ENCODE results near the gene TC2N. TPM values are rescaled to one million over a fixed set of nuclear protein-coding genes. Genes with fewer than 3 reads are reported as not detected.

TC2N gene
- total RNA-seq, 2 experiments from 2014 or later, result 163 to 181 TPM

GRCh38 chr14:91885113-91885712 is 17.9 kb upstream of the TC2N start:
- Mint-ChIP-seq H3K9me3 (no peaks in the 10 kb centered on the region), H3K27ac (no peak overlapping the region), H3K36me3 (peaks cover 2% of the 10 kb centered on the region), H3K4me3 (no peak overlapping the region), H3K4me1 (peaks cover 23% of the 10 kb centered on the region), H3K27me3 (no peaks in the 10 kb centered on the region)
- no peak for DNase-seq
- POLR2A ChIA-PET, result no interaction called here
- no peak for ATAC-seq (ENCODE audit: low read depth)

GRCh38 chr14:91884664-91885063 is 17.3 kb upstream of the TC2N start:
- H3K36me3 Mint-ChIP-seq, result peaks cover 2% of the 10 kb centered on the region
- H3K4me1 Mint-ChIP-seq, result peaks cover 20% of the 10 kb centered on the region
- H3K9me3 Mint-ChIP-seq, result peaks cover 2% of the 10 kb centered on the region
- ATAC-seq (ENCODE audit: low read depth) (no peak), DNase-seq (no peak)
- H3K4me3 Mint-ChIP-seq, result no peak overlapping the region
- H3K27ac Mint-ChIP-seq, result no peak overlapping the region
- POLR2A ChIA-PET, result interaction anchor here (0.6 kb wide), 1 partner anchor 475 kb away, joined by 3 read pairs; no protein-coding TSS in a partner anchor
- H3K27me3 Mint-ChIP-seq, result no peaks in the 10 kb centered on the region

DNA sequence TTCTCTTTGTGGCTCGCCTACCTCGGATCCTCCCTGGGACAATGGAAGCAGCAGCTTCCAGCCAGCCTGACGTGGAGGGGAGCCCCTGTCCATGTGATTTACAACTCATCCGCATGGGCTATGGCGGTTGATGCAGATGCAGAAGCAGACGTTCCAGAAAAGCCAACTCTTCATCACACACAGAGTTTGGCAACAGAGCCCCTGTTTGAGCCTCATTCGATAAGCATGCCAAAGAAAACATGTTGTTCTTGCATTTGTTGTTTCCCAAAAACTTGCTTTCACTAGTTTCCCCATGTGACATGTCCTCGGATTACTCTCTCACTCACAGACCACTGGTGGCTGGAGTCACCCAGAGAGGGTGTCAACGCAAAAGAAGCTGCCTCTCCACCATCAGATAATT is 16.4 kb upstream of the TC2N start:
- Mint-ChIP-seq H3K27me3 (no peaks in the 10 kb centered on the region), H3K4me3 (no peak overlapping the region), H3K9me3 (peaks cover 2% of the 10 kb centered on the region), H3K36me3 (peaks cover 2% of the 10 kb centered on the region), H3K4me1 (peaks cover 18% of the 10 kb centered on the region), H3K27ac (no peak overlapping the region)
- no peak for DNase-seq
- POLR2A ChIA-PET, result interaction anchor here (2.7 kb wide), 1 partner anchor 11 kb away, joined by 17 read pairs; no protein-coding TSS in a partner anchor
- no peak for ATAC-seq (ENCODE audit: low read depth)

DNA sequence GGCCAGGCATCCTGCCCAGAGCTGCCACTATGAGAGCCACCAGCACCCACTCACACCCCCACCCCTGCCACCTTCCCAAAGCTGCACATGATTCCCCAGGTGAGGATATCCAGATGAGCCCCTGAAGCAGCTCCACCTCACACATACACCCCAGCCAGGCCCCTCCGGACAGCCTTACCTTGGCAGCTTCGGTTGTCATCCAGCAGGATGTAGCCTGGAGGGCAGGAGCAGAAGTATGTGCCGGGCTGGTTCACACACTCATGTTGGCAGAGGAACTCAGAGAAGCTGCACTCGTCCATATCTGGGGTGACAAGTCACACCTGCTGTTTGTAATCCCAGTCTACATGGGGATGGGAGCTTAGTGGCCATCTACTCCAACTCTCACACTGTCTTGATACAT is 15.4 kb upstream of the TC2N start:
- H3K36me3 Mint-ChIP-seq, result peaks cover 3% of the 10 kb centered on the region
- H3K27me3 Mint-ChIP-seq, result peaks cover 1% of the 10 kb centered on the region
- POLR2A ChIA-PET, result interaction anchor here (1.3 to 2.7 kb wide), 2 partner anchors 10 to 16 kb away, joined by 5 to 17 read pairs; partner anchors contain the start of gene TC2N
- DNase-seq, result no peak
- no peak overlapping the region for H3K27ac Mint-ChIP-seq
- no peak for ATAC-seq (ENCODE audit: low read depth)
- no peak overlapping the region for H3K4me3 Mint-ChIP-seq
- H3K9me3 Mint-ChIP-seq, result peaks cover 2% of the 10 kb centered on the region
- peaks cover 17% of the 10 kb centered on the region for H3K4me1 Mint-ChIP-seq

DNA sequence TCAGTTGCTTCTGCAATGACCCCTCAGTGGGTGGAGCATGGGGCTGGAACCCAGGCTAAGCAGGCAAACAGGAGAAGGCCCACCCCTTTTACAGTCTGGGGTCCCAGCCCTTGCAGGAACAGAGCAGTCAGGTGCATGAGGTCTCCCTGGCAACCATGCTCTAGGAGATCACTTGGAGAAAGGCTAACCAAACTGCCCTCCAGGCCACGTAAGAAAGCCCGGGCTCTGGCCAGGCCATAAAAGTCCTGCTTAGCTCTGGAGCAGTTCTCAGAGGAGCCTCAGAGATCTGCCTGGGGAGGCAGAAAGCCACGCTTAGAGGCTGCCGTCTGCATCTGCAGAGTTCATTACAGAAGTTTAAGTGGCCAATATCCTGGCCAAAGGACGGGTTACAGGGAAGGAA is 15.0 kb upstream of the TC2N start:
- peaks cover 19% of the 10 kb centered on the region for H3K4me1 Mint-ChIP-seq

GRCh38 chr14:91879196-91879595 is 11.9 kb upstream of the TC2N start:
- Mint-ChIP-seq H3K36me3 (peaks cover 3% of the 10 kb centered on the region), H3K27ac (peak overlapping the region; percentile 3), H3K4me3 (no peak overlapping the region), H3K4me1 (peaks cover 29% of the 10 kb centered on the region), H3K27me3 (peaks cover 2% of the 10 kb centered on the region), H3K9me3 (peaks cover 2% of the 10 kb centered on the region)
- ATAC-seq (ENCODE audit: low read depth) (no peak), DNase-seq (no peak)
- POLR2A ChIA-PET, result interaction anchor here (0.6 to 1.9 kb wide), 4 partner anchors 9 to 227 kb away, joined by 3 to 7 read pairs (median 4); partner anchors contain the start of genes ATXN3 and TC2N

More for the DNA sequence above, 15.0 kb upstream of the TC2N start:
- POLR2A ChIA-PET, result interaction anchor here (1.3 to 2.7 kb wide), 2 partner anchors 9 to 16 kb away, joined by 5 to 17 read pairs; partner anchors contain the start of gene TC2N
- peaks cover 2% of the 10 kb centered on the region for H3K9me3 Mint-ChIP-seq
- no peak for DNase-seq
- no peak for ATAC-seq (ENCODE audit: low read depth)
- H3K4me3 Mint-ChIP-seq, result no peak overlapping the region
- H3K27ac Mint-ChIP-seq, result no peak overlapping the region
- peaks cover 2% of the 10 kb centered on the region for H3K27me3 Mint-ChIP-seq
- peaks cover 3% of the 10 kb centered on the region for H3K36me3 Mint-ChIP-seq

- Mint-ChIP-seq H3K36me3 (peaks cover 3% of the 10 kb centered on the region), H3K9me3 (peaks cover 2% of the 10 kb centered on the region), H3K27me3 (peaks cover 2% of the 10 kb centered on the region), H3K4me3 (no peak overlapping the region), H3K27ac (no peak overlapping the region), H3K4me1 (peaks cover 38% of the 10 kb centered on the region)
- DNase-seq (peak; percentile 18), ATAC-seq (ENCODE audit: low read depth) (no peak)
- POLR2A ChIA-PET, result no interaction called here
Observed at GRCh38 chr14:91878274-91878673, 10.9 kb upstream of the TC2N start.

DNA sequence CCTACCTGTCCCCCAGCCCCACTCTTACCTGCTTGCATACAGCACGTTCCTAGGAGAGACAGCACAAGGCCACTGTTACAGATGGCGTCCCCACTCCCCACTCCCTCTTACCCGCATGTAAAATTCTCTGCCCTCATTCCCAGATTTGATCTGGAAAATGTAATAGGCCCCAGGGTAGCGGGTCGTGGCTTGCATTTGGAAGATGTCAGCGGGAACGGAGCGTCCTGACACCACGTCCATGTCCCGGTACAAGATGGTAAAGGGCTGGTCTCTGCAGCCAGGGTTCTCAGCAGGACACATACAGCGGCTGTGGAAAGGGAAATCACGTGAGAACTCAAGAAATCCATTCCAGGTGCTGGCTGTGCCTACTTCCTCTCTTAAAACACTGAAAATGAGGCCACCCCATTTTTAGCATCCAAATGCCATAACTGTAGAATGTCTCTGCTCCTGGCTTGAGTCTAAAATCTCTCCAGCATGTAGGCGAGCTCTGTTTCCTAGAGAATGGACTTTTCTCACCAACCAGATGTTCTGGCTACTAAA is 10.1 kb upstream of the TC2N start:
- peak overlapping the region; percentile 66 for H3K27ac Mint-ChIP-seq
- H3K27me3 Mint-ChIP-seq, result peaks cover 2% of the 10 kb centered on the region
- H3K4me1 Mint-ChIP-seq, result peaks cover 47% of the 10 kb centered on the region
- ATAC-seq (ENCODE audit: low read depth) (no peak), DNase-seq (no peak)
- H3K4me3 Mint-ChIP-seq, result no peak overlapping the region
- H3K36me3 Mint-ChIP-seq, result peaks cover 3% of the 10 kb centered on the region
- peaks cover 2% of the 10 kb centered on the region for H3K9me3 Mint-ChIP-seq
- POLR2A ChIA-PET, result no interaction called here

GRCh38 chr14:91876492-91876891 is 9.2 kb upstream of the TC2N start:
- Mint-ChIP-seq H3K27ac (no peak overlapping the region), H3K4me1 (peaks cover 56% of the 10 kb centered on the region), H3K4me3 (no peak overlapping the region), H3K9me3 (peaks cover 2% of the 10 kb centered on the region), H3K27me3 (peaks cover 2% of the 10 kb centered on the region), H3K36me3 (peaks cover 3% of the 10 kb centered on the region)
- DNase-seq (no peak), ATAC-seq (ENCODE audit: low read depth) (no peak)
- POLR2A ChIA-PET, result no interaction called here

DNA sequence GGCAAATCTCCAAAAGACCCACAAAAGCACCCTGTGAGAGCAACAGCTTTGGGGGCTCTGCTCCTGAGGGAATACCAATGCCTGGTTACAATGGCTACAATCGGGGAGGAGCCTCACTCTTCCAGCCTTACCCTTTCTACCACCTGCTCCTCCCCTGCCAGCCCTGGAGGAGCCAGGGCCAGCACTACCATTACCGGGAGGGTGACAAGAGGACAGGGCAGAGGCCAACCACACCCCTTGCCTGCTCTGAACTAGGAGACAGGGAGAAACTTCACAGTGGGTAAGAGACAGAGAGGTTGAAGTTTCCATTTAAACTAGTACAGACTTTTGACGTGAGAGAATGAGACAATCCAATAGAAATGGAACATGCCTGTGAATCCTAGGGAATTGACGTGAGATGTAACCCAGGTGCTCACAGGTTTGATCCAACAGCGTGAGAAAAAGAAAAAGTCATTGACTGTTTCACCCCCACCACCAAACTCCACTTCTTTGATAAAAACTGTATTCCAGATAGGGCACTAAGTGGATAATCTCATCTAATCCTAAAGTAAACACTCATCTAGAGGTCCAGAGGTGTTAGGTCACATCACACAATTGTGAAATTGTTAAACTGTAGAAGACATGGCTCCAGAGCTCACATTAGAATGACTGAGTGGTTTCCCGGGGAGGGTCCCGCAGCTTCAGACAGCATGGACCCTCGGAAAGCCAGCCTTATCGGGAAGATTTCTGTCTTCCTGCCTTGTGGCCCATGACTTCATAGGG is 8.4 kb upstream of the TC2N start:
- POLR2A ChIA-PET, result interaction anchor here (1.3 to 1.7 kb wide), 2 partner anchors 9 to 13 kb away, joined by 3 to 7 read pairs; partner anchors contain the start of gene TC2N
- H3K9me3 Mint-ChIP-seq, result peaks cover 2% of the 10 kb centered on the region
- peak overlapping the region; percentile 57 for H3K27ac Mint-ChIP-seq
- peaks cover 56% of the 10 kb centered on the region for H3K4me1 Mint-ChIP-seq
- no peak overlapping the region for H3K4me3 Mint-ChIP-seq
- DNase-seq (no peak), ATAC-seq (ENCODE audit: low read depth) (no peak)
- peaks cover 1% of the 10 kb centered on the region for H3K36me3 Mint-ChIP-seq
- H3K27me3 Mint-ChIP-seq, result peaks cover 2% of the 10 kb centered on the region

DNA sequence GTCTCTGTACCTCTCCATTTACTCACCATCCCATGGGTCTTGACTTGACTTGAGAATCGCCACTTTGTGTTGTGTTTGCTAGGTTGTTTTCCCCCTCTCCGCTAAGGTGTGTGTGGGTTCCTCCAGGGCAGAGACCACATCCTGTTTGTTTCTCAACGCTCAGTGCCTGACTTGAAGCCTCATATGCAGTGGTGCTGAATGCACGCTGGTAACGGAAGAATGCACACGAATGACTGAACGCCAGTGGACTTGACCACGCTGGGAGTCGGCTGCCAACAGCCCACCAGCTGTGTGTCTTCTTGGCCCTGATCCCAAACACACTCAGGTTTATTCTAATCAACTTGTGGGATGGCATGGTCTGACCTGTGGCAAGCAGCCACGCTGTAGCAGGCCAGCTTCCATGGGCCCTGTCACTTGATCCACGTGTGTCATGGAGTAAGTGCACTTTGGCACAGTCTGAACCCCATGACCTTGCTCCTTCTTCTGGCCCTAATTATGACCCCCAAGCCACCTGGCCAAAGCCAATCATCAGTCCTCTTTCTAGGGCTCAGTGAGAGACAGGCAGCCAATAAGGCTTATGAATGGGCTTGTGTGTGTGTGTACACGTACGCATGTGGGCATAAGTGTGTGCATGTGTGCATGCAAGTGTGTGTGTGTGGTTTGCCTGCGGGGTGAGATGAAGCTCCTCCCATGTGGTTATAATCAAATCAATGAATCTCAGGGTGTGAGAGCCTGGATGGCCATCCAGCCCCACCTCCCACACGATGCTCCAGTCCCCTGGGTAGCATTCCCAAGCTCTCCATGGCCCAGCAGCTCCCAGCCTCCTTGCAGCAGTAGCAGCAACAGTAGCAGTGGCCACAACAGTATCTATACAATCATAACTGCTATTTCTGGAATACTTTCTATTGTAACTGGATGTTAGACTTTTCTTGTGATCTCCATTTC is 6.4 kb upstream of the TC2N start:
- H3K27me3 Mint-ChIP-seq, result peaks cover 2% of the 10 kb centered on the region
- POLR2A ChIA-PET, result interaction anchor here (0.7 to 4.0 kb wide), 10 partner anchors 7 to 42 kb away, joined by 3 to 30 read pairs (median 4); partner anchors contain the start of gene TC2N
- H3K9me3 Mint-ChIP-seq, result no peaks in the 10 kb centered on the region
- peaks cover 3% of the 10 kb centered on the region for H3K36me3 Mint-ChIP-seq
- H3K27ac Mint-ChIP-seq, result peak overlapping the region; percentile 94
- DNase-seq (peak; percentile 67), ATAC-seq (ENCODE audit: low read depth) (peak; percentile 78)
- H3K4me3 Mint-ChIP-seq, result peak overlapping the region; percentile 81
- peaks cover 71% of the 10 kb centered on the region for H3K4me1 Mint-ChIP-seq

DNA sequence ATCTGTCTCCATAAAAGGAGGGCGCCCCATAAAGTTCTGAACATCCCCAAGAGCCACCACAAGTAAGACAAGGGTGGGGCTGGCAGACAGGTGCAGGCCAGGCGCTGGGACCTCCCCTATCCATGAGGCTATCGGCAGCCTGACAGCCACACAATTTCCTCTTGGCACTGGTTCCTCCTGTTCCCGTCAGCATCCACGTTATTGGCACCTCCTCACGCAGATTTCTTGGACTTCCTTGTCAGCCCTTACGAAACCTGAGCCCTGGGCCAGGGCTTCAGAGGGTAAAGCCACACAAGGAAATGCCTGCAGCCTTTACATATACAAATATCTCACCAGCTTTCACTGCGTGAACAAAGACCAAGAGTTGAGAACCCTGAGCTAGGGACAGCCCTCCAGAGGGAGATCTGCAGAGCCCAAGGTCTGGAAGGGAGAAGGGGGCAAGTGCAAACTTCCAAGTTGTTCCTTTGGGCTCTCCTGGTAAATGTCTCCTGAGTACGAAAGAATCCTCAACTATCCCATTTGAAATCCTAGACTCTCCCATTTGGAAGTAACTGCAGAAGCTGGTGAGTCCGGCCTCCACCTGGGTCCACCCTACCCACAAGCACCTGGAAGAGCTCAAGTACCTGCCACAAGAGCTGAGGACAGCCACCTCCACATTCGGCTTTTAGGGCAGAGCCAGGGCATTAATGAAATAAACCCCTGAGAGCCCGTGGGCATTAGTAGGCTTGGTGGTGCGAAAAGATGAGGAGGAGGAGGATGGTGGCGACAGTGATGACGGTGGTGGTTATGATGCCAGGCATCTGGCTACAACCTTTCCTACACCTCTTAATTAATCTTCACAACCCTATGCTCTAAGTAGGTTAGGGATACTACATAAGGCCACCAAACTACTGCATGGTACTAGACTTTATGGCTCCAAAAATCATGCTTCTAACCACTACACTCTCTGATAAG is 5.5 kb upstream of the TC2N start:
- ATAC-seq (ENCODE audit: low read depth) (no peak), DNase-seq (peak; percentile 50)
- peak overlapping the region; percentile 94 for H3K27ac Mint-ChIP-seq
- H3K4me3 Mint-ChIP-seq, result peak overlapping the region; percentile 81
- H3K9me3 Mint-ChIP-seq, result no peaks in the 10 kb centered on the region
- H3K36me3 Mint-ChIP-seq, result peaks cover 2% of the 10 kb centered on the region
- POLR2A ChIA-PET, result interaction anchor here (0.7 to 4.0 kb wide), 9 partner anchors 9 to 363 kb away, joined by 3 to 30 read pairs (median 4); partner anchors contain the start of gene PPP4R3A
- H3K27me3 Mint-ChIP-seq, result peaks cover under 1% of the 10 kb centered on the region
- H3K4me1 Mint-ChIP-seq, result peaks cover 77% of the 10 kb centered on the region

Data from activated naive CD8-positive, alpha-beta T cell treated with anti-CD3 and anti-CD28 coated beads, Interleukin-2, amount 10 ng/mL, durations not matched to agents 7 days and 5 days (primary cell).